Thymus (tissue), 11 donors: ENCODE measurements around the gene DPT. TPM values are rescaled to one million over a fixed set of nuclear protein-coding genes. Genes with fewer than 3 reads are reported as not detected.

Experiments used
- DNase-seq, 9 donors: peaks; one replicate each; pipeline ENCODE4 v3.0.0-alpha.2; 2013; ENCODE audit warnings: low spot score in 9 of 9, low read depth in 6 of 9, missing footprints in 1 of 9
- H3K27ac ChIP-seq, 2 donors: one replicate each; pipeline ENCODE4 v1.5.1; 2013; ENCODE audit warnings: control low read depth in 1 of 2, low read depth in 1 of 2, low read length in 1 of 2, mild to moderate bottlenecking in 1 of 2, moderate library complexity in 1 of 2
- H3K27me3 ChIP-seq, 2 donors: one replicate each; pipeline ENCODE4 v1.5.1; 2013; ENCODE audit warnings: low read length in 1 of 2; ENCODE audit not compliant: control insufficient read depth in 2 of 2, insufficient read depth in 1 of 2
- H3K36me3 ChIP-seq, 2 donors: one replicate each; pipeline ENCODE4 v1.5.1; 2013; ENCODE audit warnings: low read length in 1 of 2, mild to moderate bottlenecking in 1 of 2, moderate library complexity in 1 of 2; ENCODE audit not compliant: control insufficient read depth in 2 of 2, insufficient read depth in 2 of 2
- H3K4me1 ChIP-seq, 2 donors: one replicate each; pipeline ENCODE4 v1.5.1; 2013; ENCODE audit warnings: low read length in 2 of 2; ENCODE audit not compliant: control insufficient read depth in 2 of 2, insufficient read depth in 2 of 2
- H3K4me3 ChIP-seq, 2 donors: one replicate each; pipeline ENCODE4 v1.5.1; 2013; ENCODE audit warnings: low read length in 2 of 2, control low read depth in 1 of 2, mild to moderate bottlenecking in 1 of 2
- H3K9me3 ChIP-seq, 2 donors: one replicate each; pipeline ENCODE4 v1.5.1; 2013; ENCODE audit warnings: low read length in 1 of 2, mild to moderate bottlenecking in 1 of 2; ENCODE audit not compliant: control insufficient read depth in 2 of 2, insufficient read depth in 1 of 2
- WGBS: extraction: QIAGEN DNeasy Blood & Tissue Kit; methylation state at CpG from one replicate; pipeline ENCODE4 v1.1.7; 2013; 5-methylcytosine and 5-hydroxymethylcytosine counted together
- polyA plus RNA-seq: library from polyadenylated mRNA; stranded (reverse); fragments of 200-250 nt; gene quantifications from one replicate; pipeline ENCODE4 v1.2.3, GENCODE V29; 2013
- total RNA-seq: library from RNA; stranded (reverse); fragments of 120-200 nt; gene quantifications from one replicate; pipeline ENCODE4 v1.2.4, GENCODE V29; 2013
- donor health status: healthy.

DPT gene
- total and polyA plus RNA-seq, 2 donors, result 8.9 to 21.5 TPM

GRCh38 chr1:168697356-168698126 is 31.5 kb downstream of the DPT start:
- Histone ChIP-seq H3K9me3 (no peaks in the 10 kb centered on the region), H3K4me3 (no peak overlapping the region), H3K4me1 (no peaks in the 10 kb centered on the region), H3K36me3 (no peaks in the 10 kb centered on the region), H3K27me3 (no peaks in the 10 kb centered on the region), H3K27ac (no peak overlapping the region)
- no peak for DNase-seq
- WGBS, result 88% methylated on average over 5 of the region's 5 CpGs

- Histone ChIP-seq H3K4me3 (no peak overlapping the region), H3K9me3 (no peaks in the 10 kb centered on the region), H3K4me1 (no peaks in the 10 kb centered on the region), H3K27me3 (no peaks in the 10 kb centered on the region), H3K36me3 (no peaks in the 10 kb centered on the region), H3K27ac (no peak overlapping the region)
- no peak for DNase-seq
- WGBS, result 84% methylated on average over 7 of the region's 7 CpGs
Measured at GRCh38 chr1:168696125-168696760, 32.8 kb downstream of the DPT start.

GRCh38 chr1:168693872-168694238 is 35.2 kb downstream of the DPT start:
- H3K36me3 ChIP-seq, result no peaks in the 10 kb centered on the region
- DNase-seq, result no peak
- no peaks in the 10 kb centered on the region for H3K27me3 ChIP-seq
- H3K27ac ChIP-seq, result no peak overlapping the region
- H3K9me3 ChIP-seq, result no peaks in the 10 kb centered on the region
- no peak overlapping the region for H3K4me3 ChIP-seq
- whole genome bisulfite sequencing, result 94% methylated on average over 2 of the region's 2 CpGs
- H3K4me1 ChIP-seq, result no peaks in the 10 kb centered on the region

- H3K4me3 ChIP-seq, result no peak overlapping the region
- WGBS, result 98% methylated on average over 8 of the region's 8 CpGs
- no peak for DNase-seq
- no peaks in the 10 kb centered on the region for H3K9me3 ChIP-seq
- no peaks in the 10 kb centered on the region for H3K27me3 ChIP-seq
- no peak overlapping the region for H3K27ac ChIP-seq
- H3K4me1 ChIP-seq, result no peaks in the 10 kb centered on the region
- H3K36me3 ChIP-seq, result no peaks in the 10 kb centered on the region
Measured at GRCh38 chr1:168693197-168693871, 35.7 kb downstream of the DPT start.

GRCh38 chr1:168692472-168692871 is 36.5 kb downstream of the DPT start:
- Histone ChIP-seq H3K4me3 (no peak overlapping the region), H3K4me1 (no peaks in the 10 kb centered on the region), H3K9me3 (no peaks in the 10 kb centered on the region), H3K27ac (no peak overlapping the region), H3K27me3 (no peaks in the 10 kb centered on the region), H3K36me3 (no peaks in the 10 kb centered on the region)
- DNase-seq, result no peak
- WGBS, result 98% methylated on average over 3 of the region's 3 CpGs

- H3K27ac ChIP-seq, result no peak overlapping the region
- H3K27me3 ChIP-seq, result no peaks in the 10 kb centered on the region
- H3K36me3 ChIP-seq, result no peaks in the 10 kb centered on the region
- H3K4me3 ChIP-seq, result no peak overlapping the region
- no peaks in the 10 kb centered on the region for H3K9me3 ChIP-seq
- H3K4me1 ChIP-seq, result no peaks in the 10 kb centered on the region
- WGBS, result 98% methylated on average over 5 of the region's 5 CpGs
- DNase-seq, result no peak
Measured at GRCh38 chr1:168691541-168691940, 37.5 kb downstream of the DPT start.

- H3K4me1 ChIP-seq, result no peaks in the 10 kb centered on the region
- H3K36me3 ChIP-seq, result no peaks in the 10 kb centered on the region
- H3K9me3 ChIP-seq, result no peaks in the 10 kb centered on the region
- WGBS, result 92% methylated on average over 8 of the region's 8 CpGs
- no peaks in the 10 kb centered on the region for H3K27me3 ChIP-seq
- no peak for DNase-seq
- no peak overlapping the region for H3K27ac ChIP-seq
- H3K4me3 ChIP-seq, result no peak overlapping the region
Measured at GRCh38 chr1:168689726-168690602, 39.0 kb downstream of the DPT start.

- WGBS, result 71% methylated on average over 2 of the region's 2 CpGs
Measured at GRCh38 chr1:168689327-168689657, 39.7 kb downstream of the DPT start.

More at GRCh38 chr1:168689327-168689657, 39.7 kb downstream of the DPT start:
- Histone ChIP-seq H3K4me3 (no peak overlapping the region), H3K36me3 (no peaks in the 10 kb centered on the region), H3K4me1 (no peaks in the 10 kb centered on the region), H3K27ac (no peak overlapping the region), H3K9me3 (no peaks in the 10 kb centered on the region), H3K27me3 (no peaks in the 10 kb centered on the region)
- no peak for DNase-seq
